H9 (cell line): Measurements from ENCODE around the gene KCNE1. TPM values are rescaled to one million over a fixed set of nuclear protein-coding genes. Genes with fewer than 3 reads are reported as not detected.
"Not testable (repeated sequence)": the region's sequence is repeated elsewhere in the genome, so short reads cannot be mapped to it uniquely, and the experiment has no call there.

Experiments
- DNase-seq: peaks from one replicate; pipeline ENCODE4 v3.0.0-alpha.2; 2017
- H2AFZ ChIP-seq: one replicate; pipeline ENCODE4 v1.6.1; 2013; ENCODE audit warnings: mild to moderate bottlenecking, low read length, control low read depth, moderate library complexity
- H2AK5ac ChIP-seq: 2 replicates; pipeline ENCODE4 v1.6.1; 2013; ENCODE audit warnings: low read length, control low read depth, mixed read lengths; ENCODE audit not compliant: insufficient read length
- H2BK120ac ChIP-seq: one replicate; pipeline ENCODE4 v1.6.1; 2013; ENCODE audit warnings: low read depth, mild to moderate bottlenecking, low read length, control low read depth, inconsistent platforms; ENCODE audit not compliant: poor library complexity, severe bottlenecking
- H2BK12ac ChIP-seq: 2 replicates; pipeline ENCODE4 v1.6.1; 2013; ENCODE audit warnings: low read length, control low read depth, mixed read lengths, low read depth; ENCODE audit not compliant: insufficient read length
- H2BK15ac ChIP-seq: 2 replicates; pipeline ENCODE4 v1.6.1; 2013; ENCODE audit warnings: low read depth, low read length, control low read depth
- H2BK20ac ChIP-seq: one replicate; pipeline ENCODE4 v1.6.1; 2013; ENCODE audit warnings: low read depth, mild to moderate bottlenecking, low read length, control low read depth, inconsistent platforms; ENCODE audit not compliant: poor library complexity, severe bottlenecking
- H2BK5ac ChIP-seq: 2 replicates; pipeline ENCODE4 v1.6.1; 2013; ENCODE audit warnings: low read length, control low read depth, mixed read lengths; ENCODE audit not compliant: insufficient read length
- H3K14ac ChIP-seq: 2 replicates; pipeline ENCODE4 v1.6.1; 2013; ENCODE audit warnings: low read length, control low read depth; ENCODE audit not compliant: insufficient read depth
- H3K18ac ChIP-seq: 2 replicates; pipeline ENCODE4 v1.6.1; 2013; ENCODE audit warnings: low read depth, mild to moderate bottlenecking, mixed read lengths, low read length, control low read depth; ENCODE audit not compliant: insufficient read length
- H3K23ac ChIP-seq: 2 replicates; pipeline ENCODE4 v1.6.1; 2013; ENCODE audit warnings: low read length, control low read depth, mixed read lengths, low read depth; ENCODE audit not compliant: insufficient read length
- H3K23me2 ChIP-seq: 2 replicates; pipeline ENCODE4 v1.6.1; 2013; ENCODE audit warnings: low read depth, mild to moderate bottlenecking, mixed read lengths, low read length, control low read depth; ENCODE audit not compliant: insufficient read length, poor library complexity, severe bottlenecking
- H3K27ac ChIP-seq: 2 replicates; pipeline ENCODE4 v1.5.1; 2013; ENCODE audit warnings: low read length, control low read depth, mixed read lengths, low read depth; ENCODE audit not compliant: insufficient read length
- H3K27me3 ChIP-seq: 2 replicates; pipeline ENCODE4 v1.6.1; 2013; ENCODE audit warnings: low read length, control low read depth, inconsistent platforms; ENCODE audit not compliant: insufficient read depth
- H3K4ac ChIP-seq: 2 replicates; pipeline ENCODE4 v1.6.1; 2013; ENCODE audit warnings: low read depth, mild to moderate bottlenecking, control low read depth, inconsistent platforms, low read length, moderate library complexity
- H3K4me1 ChIP-seq: 2 replicates; pipeline ENCODE4 v1.6.1; 2013; ENCODE audit warnings: low read length, control low read depth, inconsistent platforms; ENCODE audit not compliant: insufficient read depth
- H3K4me2 ChIP-seq: 2 replicates; pipeline ENCODE4 v1.6.1; 2013; ENCODE audit warnings: low read length, control low read depth, mixed read lengths; ENCODE audit not compliant: insufficient read length, insufficient read depth
- H3K56ac ChIP-seq: 2 replicates; pipeline ENCODE4 v1.6.1; 2013; ENCODE audit warnings: low read depth, mild to moderate bottlenecking, mixed read lengths, low read length, control low read depth; ENCODE audit not compliant: insufficient read length
- H3K79me1 ChIP-seq: 2 replicates; pipeline ENCODE4 v1.6.1; 2013; ENCODE audit warnings: low read depth, mild to moderate bottlenecking, moderate library complexity, low read length, control low read depth, inconsistent platforms; ENCODE audit not compliant: insufficient read depth, poor library complexity, severe bottlenecking
- H3K79me2 ChIP-seq: 2 replicates; pipeline ENCODE4 v1.6.1; 2013; ENCODE audit warnings: low read length, control low read depth, inconsistent platforms; ENCODE audit not compliant: insufficient read depth
- H3K9ac ChIP-seq: 2 replicates; pipeline ENCODE4 v1.6.1; 2013; ENCODE audit warnings: low read length, control low read depth, mixed read lengths; ENCODE audit not compliant: insufficient read length; ENCODE audit errors: extremely low read depth
- H3K9me3 ChIP-seq: one replicate; pipeline ENCODE4 v1.6.1; 2013; ENCODE audit warnings: low read depth, low read length, inconsistent platforms; ENCODE audit not compliant: control insufficient read depth
- H3T11ph ChIP-seq: one replicate; pipeline ENCODE4 v1.6.1; 2013; ENCODE audit warnings: mild to moderate bottlenecking, low read length, control low read depth, inconsistent platforms
- H4K20me1 ChIP-seq: one replicate; pipeline ENCODE4 v1.6.1; 2013; ENCODE audit not compliant: control insufficient read depth, insufficient read length, insufficient read depth
- H4K5ac ChIP-seq: 2 replicates; pipeline ENCODE4 v1.6.1; 2013; ENCODE audit warnings: low read depth, mild to moderate bottlenecking, mixed read lengths, low read length, control low read depth; ENCODE audit not compliant: insufficient read length
- H4K8ac ChIP-seq: replicated peaks from 2 replicates; pipeline ENCODE4 v1.6.1; 2013; ENCODE audit warnings: low read length, control low read depth, mixed read lengths, low read depth; ENCODE audit not compliant: insufficient read length
- H4K91ac ChIP-seq: 2 replicates; pipeline ENCODE4 v1.6.1; 2013; ENCODE audit warnings: low read depth, mild to moderate bottlenecking, moderate library complexity, mixed read lengths, low read length, control low read depth; ENCODE audit not compliant: insufficient read length
- H3K27ac Mint-ChIP-seq, 3 experiments: 2 replicates in 2 of 3; 3 replicates in 1 of 3; pipeline ENCODE4 v1.8.0; 2020 to 2021; ENCODE audit warnings: mixed read lengths in 3 of 3, mild to moderate bottlenecking in 1 of 3, moderate library complexity in 1 of 3
- H3K27me3 Mint-ChIP-seq: 2 replicates; pipeline ENCODE4 v1.8.0; 2021; ENCODE audit warnings: low read depth, mild to moderate bottlenecking, moderate library complexity, mixed read lengths
- H3K36me3 Mint-ChIP-seq, 3 experiments: 2 replicates in 2 of 3; 3 replicates in 1 of 3; pipeline ENCODE4 v1.8.0; 2020 to 2021; ENCODE audit warnings: low read depth in 3 of 3, mixed read lengths in 3 of 3; ENCODE audit not compliant: insufficient read depth in 1 of 3
- H3K4me1 Mint-ChIP-seq, 2 experiments: 2 replicates each; pipeline ENCODE4 v1.8.0; 2020; ENCODE audit warnings: mixed read lengths in 2 of 2
- H3K4me3 Mint-ChIP-seq, 2 experiments: 2 replicates in 1 of 2; 3 replicates in 1 of 2; pipeline ENCODE4 v1.8.0; 2020 to 2021; ENCODE audit warnings: mild to moderate bottlenecking in 2 of 2, mixed read lengths in 2 of 2, moderate library complexity in 1 of 2
- H3K9me3 Mint-ChIP-seq, 2 experiments: 2 replicates in 1 of 2; 3 replicates in 1 of 2; pipeline ENCODE4 v1.8.0; 2020; ENCODE audit warnings: mild to moderate bottlenecking in 2 of 2, mixed read lengths in 2 of 2, moderate library complexity in 1 of 2
- CTCF ChIP-seq: fragments of 200-600 bp; sonication (generic); conservative IDR thresholded peaks from 3 replicates; pipeline ENCODE4 v1.8.0; 2021; ENCODE audit warnings: antibody characterized with exemption, mild to moderate bottlenecking
- WGBS: extraction: QIAGEN DNeasy Blood & Tissue Kit; methylation state at CpG from one replicate; pipeline ENCODE4 v1.1.7; 2013; ENCODE audit warnings: missing lambda C conversion rate, low lambda C conversion rate, mixed read lengths; ENCODE audit not compliant: insufficient read length; ENCODE audit errors: extremely low coverage; 5-methylcytosine and 5-hydroxymethylcytosine counted together
- total RNA-seq: library from RNA; stranded (reverse); gene quantifications from 2 replicates; pipeline ENCODE4 v1.2.1, GENCODE V29; 2021

The KCNE1 gene
- total RNA-seq, 1 experiment from 2014 or later = 0.28 TPM

- no peak overlapping the region for H2BK120ac ChIP-seq
- no peak overlapping the region for H2BK5ac ChIP-seq
- no peak for TF ChIP-seq CTCF
- no peak overlapping the region for H3K23ac ChIP-seq
- no peak for DNase-seq
- WGBS = no CpG with 5 or more reads among the region's 3 CpGs
- Mint-ChIP-seq H3K36me3 (no peaks in the 10 kb centered on the region), H3K27me3 (peaks cover 4% of the 10 kb centered on the region; the same call in 1 of the 2 replicates), H3K4me1 (peaks cover 0 to 8% of the 10 kb centered on the region in 2 experiments; a peak in 1 of 4 replicates), H3K27ac (no peak overlapping the region), H3K4me3 (no peak overlapping the region), H3K9me3 (peaks cover 11 to 13% of the 10 kb centered on the region in 2 experiments)
- no peak overlapping the region for H3K56ac ChIP-seq
- no peaks in the 10 kb centered on the region for H3K23me2 ChIP-seq
- H3K4me2 ChIP-seq = no peak overlapping the region
- no peak overlapping the region for H3T11ph ChIP-seq
- no peaks in the 10 kb centered on the region for H3K27me3 ChIP-seq
- no peak overlapping the region for H3K14ac ChIP-seq
- H2BK20ac ChIP-seq = no peak overlapping the region
- H3K18ac ChIP-seq = no peak overlapping the region
- H2AFZ ChIP-seq = no peak overlapping the region
- H4K20me1 ChIP-seq = no peaks in the 10 kb centered on the region
- H4K5ac ChIP-seq = no peak overlapping the region
- no peak overlapping the region for H2BK15ac ChIP-seq
- H3K9me3 ChIP-seq = no peaks in the 10 kb centered on the region
- H3K9ac ChIP-seq = no peak overlapping the region
- no peak overlapping the region for H2BK12ac ChIP-seq
- H3K4me1 ChIP-seq = no peaks in the 10 kb centered on the region
- no peak overlapping the region for H2AK5ac ChIP-seq
- H4K91ac ChIP-seq = no peak overlapping the region
- H3K79me1 ChIP-seq = no peaks in the 10 kb centered on the region
- H3K4ac ChIP-seq = no peak overlapping the region
- H3K79me2 ChIP-seq = no peaks in the 10 kb centered on the region
- no peak overlapping the region for H4K8ac ChIP-seq
- no peak overlapping the region for H3K27ac ChIP-seq
Measured at GRCh38 chr21:34498623-34499022, 13.4 kb downstream of the KCNE1 start.

- H3K79me2 ChIP-seq, H3K27me3 ChIP-seq, H4K5ac ChIP-seq, H3K4me1 ChIP-seq, H3K9me3 ChIP-seq, DNase-seq, H3K79me1 ChIP-seq, H3K23ac ChIP-seq, H3K9me3 Mint-ChIP-seq, H3K27me3 Mint-ChIP-seq, H3K36me3 Mint-ChIP-seq, H3K9ac ChIP-seq, H3K18ac ChIP-seq, H3K4me2 ChIP-seq, H4K8ac ChIP-seq, H3K4ac ChIP-seq, H3K4me1 Mint-ChIP-seq, H2BK12ac ChIP-seq, H3K4me3 Mint-ChIP-seq, H2BK20ac ChIP-seq, H3K27ac Mint-ChIP-seq, H4K20me1 ChIP-seq, H3K27ac ChIP-seq, H3T11ph ChIP-seq, H3K56ac ChIP-seq, H2BK120ac ChIP-seq, H2AFZ ChIP-seq, H4K91ac ChIP-seq, H3K14ac ChIP-seq, H2AK5ac ChIP-seq, H3K23me2 ChIP-seq, H2BK5ac ChIP-seq, H2BK15ac ChIP-seq: not testable (repeated sequence)
- no CpG with 5 or more reads among the region's 5 CpGs for WGBS
Measured at GRCh38 chr21:34483854-34484253, 28.2 kb downstream of the KCNE1 start.
